GM12878 (cell line): ENCODE results near the gene CRBN. TPM values are rescaled to one million over a fixed set of nuclear protein-coding genes. Genes with fewer than 3 reads are reported as not detected.

Experiments used
- ATAC-seq: fragments of 200-7000 bp; cut with Tn5 transposase; 3 replicates; pipeline ENCODE4 v1.9.1; 2020; ENCODE audit warnings: mild to moderate bottlenecking, moderate library complexity
- BruUV-seq: library from RNA; stranded (reverse); fragments of 400-500 nt; replicated peaks from 2 replicates; lab custom pipeline; 2021; lab: Mats Ljungman, UMichigan
- CTCF ChIA-PET: fragments of 300-600 bp; sonication (Branson Sonifier 250); formaldehyde crosslinking; extraction: SDS; loops from one replicate; lab custom pipeline; 2021; ENCODE audit warnings: inconsistent platforms; lab: Yijun Ruan, JAX
- POLR2A ChIA-PET: fragments of 350-600 bp; formaldehyde crosslinking; extraction: SDS; loops from one replicate; lab custom pipeline; 2021; ENCODE audit warnings: inconsistent platforms; lab: Charles Lee
- RAD21 ChIA-PET: fragments of 300-600 bp; sonication (Branson Sonifier 250); formaldehyde crosslinking; loops from one replicate; lab custom pipeline; 2023; ENCODE audit warnings: antibody characterized with exemption; ENCODE audit not compliant: unreplicated experiment; lab: Charles Lee
- SMC1A ChIA-PET: fragments of 300-600 bp; sonication (Branson Sonifier 250); formaldehyde crosslinking; loops from one replicate; lab custom pipeline; 2023; ENCODE audit not compliant: unreplicated experiment, uncharacterized antibody; lab: Charles Lee
- DNase-seq: peaks from one replicate; pipeline ENCODE4 v3.0.0-alpha.2; 2011; ENCODE audit warnings: low read depth, low spot score
- FAIRE-seq: peaks from 3 replicates; lab custom pipeline; 2011; peaks lifted over from hg19 to GRCh38; lab: Jason Lieb, UNC
- H2AFZ ChIP-seq: 2 replicates; pipeline ENCODE4 v1.6.0; 2011; ENCODE audit warnings: low read depth, low read length, control low read depth; ENCODE audit not compliant: control insufficient read depth
- H3K27ac ChIP-seq: 2 replicates; pipeline ENCODE4 v1.5.1; 2011; ENCODE audit warnings: control low read depth; ENCODE audit not compliant: control insufficient read depth, insufficient read depth
- H3K27me3 ChIP-seq, 2 experiments: replicated peaks in 1 of 2; 2 replicates each; pipeline versions ENCODE4 v1.6.0 to v1.6.1; 2011; ENCODE audit warnings: low read length in 1 of 2; ENCODE audit not compliant: control insufficient read depth in 2 of 2, insufficient read depth in 2 of 2
- H3K36me3 ChIP-seq, 2 experiments: 2 replicates each; pipeline ENCODE4 v1.5.1; 2011; ENCODE audit warnings: low read length in 1 of 2; ENCODE audit not compliant: control insufficient read depth in 2 of 2, insufficient read depth in 2 of 2
- H3K4me1 ChIP-seq: 2 replicates; pipeline ENCODE4 v1.6.1; 2011; ENCODE audit warnings: mild to moderate bottlenecking, low read length, moderate library complexity, mixed read lengths; ENCODE audit not compliant: control insufficient read depth, insufficient read depth
- H3K4me2 ChIP-seq: 2 replicates; pipeline ENCODE4 v1.6.0; 2011; ENCODE audit warnings: control low read depth; ENCODE audit not compliant: control insufficient read depth, insufficient read depth
- H3K4me3 ChIP-seq: fragments of 200-600 bp; sonication (generic); 2 replicates; pipeline ENCODE4 v1.5.1; 2016
- H3K79me2 ChIP-seq: 2 replicates; pipeline ENCODE4 v1.6.0; 2011; ENCODE audit warnings: low read length; ENCODE audit not compliant: control insufficient read depth, insufficient read depth
- H3K9ac ChIP-seq: 2 replicates; pipeline ENCODE4 v1.8.0; 2011; ENCODE audit warnings: low read length, control low read depth, mixed read lengths; ENCODE audit not compliant: control insufficient read depth, insufficient read depth
- H3K9me3 ChIP-seq: replicated peaks from 3 replicates; pipeline ENCODE4 v1.5.1; 2011; ENCODE audit warnings: mild to moderate bottlenecking, low read length; ENCODE audit not compliant: control insufficient read depth, insufficient read depth
- H4K20me1 ChIP-seq: 2 replicates; pipeline ENCODE4 v1.6.0; 2011; ENCODE audit not compliant: control insufficient read depth, insufficient read depth
- ESRRA ChIP-seq: IDR thresholded peaks from 2 replicates; pipeline ENCODE4 v1.6.1; 2012; ENCODE audit warnings: mild to moderate bottlenecking, low read length, improper control_type of control experiment
- HDAC6 ChIP-seq: fragments of 200-600 bp; sonication (generic); IDR thresholded peaks from one replicate; pipeline ENCODE4 v1.8.0; 2017; ENCODE audit warnings: antibody characterized with exemption; ENCODE audit not compliant: unreplicated experiment
- LARP7 ChIP-seq: fragments of 450-650 bp; IDR thresholded peaks from 2 replicates; pipeline ENCODE4 v1.6.1; 2017; ENCODE audit warnings: mild to moderate bottlenecking
- MXI1 ChIP-seq: fragments of 150-350 bp; IDR thresholded peaks from 2 replicates; pipeline ENCODE4 v1.6.1; 2011; ENCODE audit warnings: low read depth, mild to moderate bottlenecking, inconsistent platforms, low read length, improper control_type of control experiment
- NFXL1 ChIP-seq: fragments of 450-650 bp; IDR thresholded peaks from 2 replicates; pipeline ENCODE4 v1.6.1; 2017; ENCODE audit warnings: antibody characterized with exemption, mild to moderate bottlenecking, borderline replicate concordance
- NFYA ChIP-seq: IDR thresholded peaks from 2 replicates; pipeline ENCODE4 v1.6.1; 2011; ENCODE audit warnings: low read depth, mild to moderate bottlenecking, low read length, improper control_type of control experiment, borderline replicate concordance
- RELA ChIP-seq: fragments of 450-650 bp; IDR thresholded peaks from 2 replicates; pipeline ENCODE4 v1.8.0; 2014; ENCODE audit warnings: borderline replicate concordance; ENCODE audit not compliant: partially characterized antibody
- SIX5 ChIP-seq: IDR thresholded peaks from 2 replicates; pipeline ENCODE4 v1.6.1; 2011; ENCODE audit warnings: mild to moderate bottlenecking, low read depth, low read length, moderate library complexity; ENCODE audit not compliant: severe bottlenecking
- SREBF2 ChIP-seq: IDR thresholded peaks from 2 replicates; pipeline ENCODE4 v1.6.1; 2012; ENCODE audit warnings: mild to moderate bottlenecking, low read length
- TCF7 ChIP-seq: IDR thresholded peaks from 2 replicates; pipeline ENCODE4 v1.6.1; 2014; ENCODE audit warnings: antibody characterized with exemption, borderline replicate concordance
- WGBS: methylation state at CpG from one replicate; pipeline ENCODE4 v1.1.6; 2016; ENCODE audit warnings: low lambda C conversion rate; ENCODE audit not compliant: insufficient replicate concordance, insufficient coverage; ENCODE audit errors: missing lambda C conversion rate; 5-methylcytosine and 5-hydroxymethylcytosine counted together
- in situ Hi-C: fragments of 300-500 bp; cut with MboI; formaldehyde crosslinking; loops from 9 replicates; pipeline ENCODE4 v1.14.3; 2018; ENCODE audit warnings: mixed read lengths
- intact Hi-C: fragments of 100-400 bp; cut with micrococcal nuclease; formaldehyde crosslinking; loops from one replicate; pipeline ENCODE4 v1.14.2; 2022; ENCODE audit not compliant: unreplicated experiment
- polyA plus RNA-seq, 11 experiments: library from polyadenylated mRNA; depleted of rRNA in 4 of 11; unstranded in 6 of 11; stranded (reverse) in 5 of 11; fragments of >200 nt; fragmentation: Nextera tagmentation in 4 of 11; fragmentation: Illumina TruSeq in 1 of 11; extraction: Ambion mirVana in 4 of 11; extraction: Trizol in 1 of 11; gene quantifications; 1 replicate in 1 of 11; 2 replicates in 10 of 11; pipeline versions ENCODE4 v1.2.1 to v1.2.3, GENCODE V29; 2011 to 2016; ENCODE audit warnings: inconsistent platforms in 2 of 11, missing spikeins in 2 of 11, low read depth in 1 of 11
- total RNA-seq, 4 experiments: library from RNA; depleted of rRNA in 3 of 4; stranded (reverse); fragments of >200 nt in 3 of 4; fragmentation: Illumina TruSeq in 1 of 4; extraction: Trizol in 1 of 4; gene quantifications; 2 replicates each; pipeline versions ENCODE4 v1.2.1 to v1.2.3, GENCODE V29; 2013 to 2021
- TF ChIP-seq, protein P1 (sequence below): fragments of 450-650 bp; IDR thresholded peaks from 2 replicates; pipeline ENCODE4 v1.6.1; 2017; ENCODE audit warnings: low read depth, mild to moderate bottlenecking, moderate library complexity
- TF ChIP-seq, protein P2 (sequence below): fragments of 450-650 bp; IDR thresholded peaks from 2 replicates; pipeline ENCODE4 v1.6.1; 2017; ENCODE audit warnings: mild to moderate bottlenecking
- TF ChIP-seq, protein P3 (sequence below): IDR thresholded peaks from 2 replicates; pipeline ENCODE4 v1.6.1; 2012; ENCODE audit warnings: mild to moderate bottlenecking, low read depth, low read length

CRBN gene
- total and polyA plus RNA-seq, 10 of the 15 experiments (the other 5 are each of a cell fraction or from before 2014, with no cell fraction given): 21.7 to 115 (median 35.8) TPM

DNA sequence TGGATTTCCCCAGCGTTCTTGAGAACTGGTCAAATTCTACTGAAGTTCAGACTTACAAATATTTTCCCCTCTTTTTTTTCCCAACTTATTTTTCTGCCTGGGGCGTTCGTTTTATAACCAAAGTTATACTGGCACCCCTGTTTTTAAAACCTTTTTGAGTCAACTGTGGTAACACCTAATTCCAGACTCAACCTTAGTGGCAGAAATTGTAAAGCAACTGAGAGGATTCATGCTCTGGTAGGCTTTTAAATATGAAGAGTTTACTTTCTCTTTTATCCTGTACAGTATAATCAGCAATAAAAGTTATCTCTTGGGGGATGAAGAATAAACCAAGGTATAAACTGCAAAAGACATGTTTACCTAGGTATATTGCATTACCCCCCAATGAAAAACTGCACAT lies 71.6 kb downstream of the CRBN start:
- Histone ChIP-seq H3K79me2 (no peaks in the 10 kb centered on the region), H3K9ac (no peak overlapping the region), H4K20me1 (no peaks in the 10 kb centered on the region), H3K4me1 (peaks cover 27% of the 10 kb centered on the region), H3K4me2 (no peak overlapping the region), H3K4me3 (no peak overlapping the region), H3K27me3 (no peaks in the 10 kb centered on the region), H2AFZ (no peak overlapping the region), H3K36me3 (no peaks in the 10 kb centered on the region), H3K9me3 (no peaks in the 10 kb centered on the region), H3K27ac (no peak overlapping the region)
- in situ Hi-C loops: no loop called here
- intact Hi-C loops: no loop called here
- SMC1A ChIA-PET: no interaction called here
- RAD21 ChIA-PET: no interaction called here
- no peak for FAIRE-seq
- WGBS: 33% methylated on average over 3 of the region's 3 CpGs
- no peak for ATAC-seq
- POLR2A ChIA-PET: no interaction called here
- no TSS peak for BruUV-seq
- no peak for DNase-seq
- TF ChIP-seq RELA (no peak), ESRRA (no peak), MXI1 (no peak), NFXL1 (no peak), NFYA (no peak), TCF7 (no peak), SIX5 (no peak), SREBF2 (no peak), HDAC6 (no peak), LARP7 (no peak)
- TF ChIP-seq, protein P1, sequence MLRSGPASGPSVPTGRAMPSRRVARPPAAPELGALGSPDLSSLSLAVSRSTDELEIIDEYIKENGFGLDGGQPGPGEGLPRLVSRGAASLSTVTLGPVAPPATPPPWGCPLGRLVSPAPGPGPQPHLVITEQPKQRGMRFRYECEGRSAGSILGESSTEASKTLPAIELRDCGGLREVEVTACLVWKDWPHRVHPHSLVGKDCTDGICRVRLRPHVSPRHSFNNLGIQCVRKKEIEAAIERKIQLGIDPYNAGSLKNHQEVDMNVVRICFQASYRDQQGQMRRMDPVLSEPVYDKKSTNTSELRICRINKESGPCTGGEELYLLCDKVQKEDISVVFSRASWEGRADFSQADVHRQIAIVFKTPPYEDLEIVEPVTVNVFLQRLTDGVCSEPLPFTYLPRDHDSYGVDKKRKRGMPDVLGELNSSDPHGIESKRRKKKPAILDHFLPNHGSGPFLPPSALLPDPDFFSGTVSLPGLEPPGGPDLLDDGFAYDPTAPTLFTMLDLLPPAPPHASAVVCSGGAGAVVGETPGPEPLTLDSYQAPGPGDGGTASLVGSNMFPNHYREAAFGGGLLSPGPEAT: no peak
- TF ChIP-seq, protein P2, sequence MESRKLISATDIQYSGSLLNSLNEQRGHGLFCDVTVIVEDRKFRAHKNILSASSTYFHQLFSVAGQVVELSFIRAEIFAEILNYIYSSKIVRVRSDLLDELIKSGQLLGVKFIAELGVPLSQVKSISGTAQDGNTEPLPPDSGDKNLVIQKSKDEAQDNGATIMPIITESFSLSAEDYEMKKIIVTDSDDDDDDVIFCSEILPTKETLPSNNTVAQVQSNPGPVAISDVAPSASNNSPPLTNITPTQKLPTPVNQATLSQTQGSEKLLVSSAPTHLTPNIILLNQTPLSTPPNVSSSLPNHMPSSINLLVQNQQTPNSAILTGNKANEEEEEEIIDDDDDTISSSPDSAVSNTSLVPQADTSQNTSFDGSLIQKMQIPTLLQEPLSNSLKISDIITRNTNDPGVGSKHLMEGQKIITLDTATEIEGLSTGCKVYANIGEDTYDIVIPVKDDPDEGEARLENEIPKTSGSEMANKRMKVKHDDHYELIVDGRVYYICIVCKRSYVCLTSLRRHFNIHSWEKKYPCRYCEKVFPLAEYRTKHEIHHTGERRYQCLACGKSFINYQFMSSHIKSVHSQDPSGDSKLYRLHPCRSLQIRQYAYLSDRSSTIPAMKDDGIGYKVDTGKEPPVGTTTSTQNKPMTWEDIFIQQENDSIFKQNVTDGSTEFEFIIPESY: no peak
- TF ChIP-seq, protein P3, sequence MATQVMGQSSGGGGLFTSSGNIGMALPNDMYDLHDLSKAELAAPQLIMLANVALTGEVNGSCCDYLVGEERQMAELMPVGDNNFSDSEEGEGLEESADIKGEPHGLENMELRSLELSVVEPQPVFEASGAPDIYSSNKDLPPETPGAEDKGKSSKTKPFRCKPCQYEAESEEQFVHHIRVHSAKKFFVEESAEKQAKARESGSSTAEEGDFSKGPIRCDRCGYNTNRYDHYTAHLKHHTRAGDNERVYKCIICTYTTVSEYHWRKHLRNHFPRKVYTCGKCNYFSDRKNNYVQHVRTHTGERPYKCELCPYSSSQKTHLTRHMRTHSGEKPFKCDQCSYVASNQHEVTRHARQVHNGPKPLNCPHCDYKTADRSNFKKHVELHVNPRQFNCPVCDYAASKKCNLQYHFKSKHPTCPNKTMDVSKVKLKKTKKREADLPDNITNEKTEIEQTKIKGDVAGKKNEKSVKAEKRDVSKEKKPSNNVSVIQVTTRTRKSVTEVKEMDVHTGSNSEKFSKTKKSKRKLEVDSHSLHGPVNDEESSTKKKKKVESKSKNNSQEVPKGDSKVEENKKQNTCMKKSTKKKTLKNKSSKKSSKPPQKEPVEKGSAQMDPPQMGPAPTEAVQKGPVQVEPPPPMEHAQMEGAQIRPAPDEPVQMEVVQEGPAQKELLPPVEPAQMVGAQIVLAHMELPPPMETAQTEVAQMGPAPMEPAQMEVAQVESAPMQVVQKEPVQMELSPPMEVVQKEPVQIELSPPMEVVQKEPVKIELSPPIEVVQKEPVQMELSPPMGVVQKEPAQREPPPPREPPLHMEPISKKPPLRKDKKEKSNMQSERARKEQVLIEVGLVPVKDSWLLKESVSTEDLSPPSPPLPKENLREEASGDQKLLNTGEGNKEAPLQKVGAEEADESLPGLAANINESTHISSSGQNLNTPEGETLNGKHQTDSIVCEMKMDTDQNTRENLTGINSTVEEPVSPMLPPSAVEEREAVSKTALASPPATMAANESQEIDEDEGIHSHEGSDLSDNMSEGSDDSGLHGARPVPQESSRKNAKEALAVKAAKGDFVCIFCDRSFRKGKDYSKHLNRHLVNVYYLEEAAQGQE: no peak
- TF ChIP-seq, all 136 proteins: peak for 0
- CTCF ChIA-PET: no interaction called here
